T-cell (primary cell): Measurements from ENCODE around the gene CYP2W1. TPM values are rescaled to one million over a fixed set of nuclear protein-coding genes. Genes with fewer than 3 reads are reported as not detected.
A peak's percentile ranks its signal among the peaks of the same experiment; 100 is the strongest.

ENCODE experiments used
- ATAC-seq, 4 experiments: fragments of 200-7000 bp in 3 of 4; fragments of 150-1000 bp in 1 of 4; cut with Tn5 transposase; replicated peaks in 1 of 4; 1 replicate in 3 of 4; 2 replicates in 1 of 4; pipeline ENCODE4 v1.10.0; 2021; ENCODE audit warnings: moderate library complexity in 3 of 4, mild to moderate bottlenecking in 2 of 4, moderate number of reproducible peaks in 1 of 4
- CTCF ChIA-PET, 2 donors: fragments of 300-600 bp; sonication (Branson Sonifier 250); formaldehyde crosslinking; loops; one replicate each; lab custom pipeline; 2022; ENCODE audit warnings: antibody characterized with exemption in 2 of 2; lab: Charles Lee
- POLR2A ChIA-PET, 2 donors: fragments of 300-600 bp; sonication (Branson Sonifier 250); formaldehyde crosslinking; loops; one replicate each; lab custom pipeline; 2022; ENCODE audit warnings: antibody characterized with exemption in 2 of 2; lab: Charles Lee
- DNase-seq, 35 experiments: peaks; one replicate each; pipeline versions ENCODE4 v3.0.0 to v3.0.0-alpha.2; 2013 to 2023
- H3K27ac ChIP-seq: one replicate; pipeline ENCODE4 v1.5.1; 2013; ENCODE audit warnings: low read length
- H3K27me3 ChIP-seq, 2 experiments: replicated peaks in 1 of 2; 1 replicate in 1 of 2; 2 replicates in 1 of 2; pipeline versions ENCODE4 v1.6.1 to v1.7.0; 2013; ENCODE audit warnings: low read length in 1 of 2, mixed read lengths in 1 of 2; ENCODE audit not compliant: control insufficient read depth in 2 of 2, insufficient read depth in 2 of 2; ENCODE audit errors: extremely low read depth in 1 of 2
- H3K36me3 ChIP-seq, 2 donors: 1 replicate in 1 of 2; 2 replicates in 1 of 2; pipeline versions ENCODE4 v1.6.1 to v1.7.0; 2013; ENCODE audit warnings: low read length in 1 of 2; ENCODE audit not compliant: control insufficient read depth in 2 of 2, insufficient read depth in 1 of 2; ENCODE audit errors: extremely low read depth in 1 of 2
- H3K4me1 ChIP-seq, 2 experiments: 1 replicate in 1 of 2; 2 replicates in 1 of 2; pipeline versions ENCODE4 v1.6.1 to v1.7.0; 2013; ENCODE audit warnings: low read length in 2 of 2, mixed read lengths in 1 of 2; ENCODE audit not compliant: insufficient read depth in 2 of 2, control insufficient read depth in 1 of 2; ENCODE audit errors: extremely low read depth in 1 of 2
- H3K4me3 ChIP-seq, 2 donors: 1 replicate in 1 of 2; 2 replicates in 1 of 2; pipeline versions ENCODE4 v1.5.1 to v1.7.0; 2013; ENCODE audit warnings: mild to moderate bottlenecking in 2 of 2, low read length in 1 of 2, moderate library complexity in 1 of 2; ENCODE audit not compliant: control insufficient read depth in 1 of 2; ENCODE audit errors: extremely low read depth in 1 of 2
- H3K9me3 ChIP-seq: 2 replicates; pipeline ENCODE4 v1.7.0; 2013
- H3K27ac Mint-ChIP-seq, 2 donors: one replicate each; pipeline ENCODE4 v1.8.0; 2020 to 2021; ENCODE audit warnings: mild to moderate bottlenecking in 2 of 2, mixed read lengths in 2 of 2
- H3K27me3 Mint-ChIP-seq, 2 donors: one replicate each; pipeline ENCODE4 v1.8.0; 2021 to 2022; ENCODE audit warnings: mixed read lengths in 2 of 2
- H3K36me3 Mint-ChIP-seq: one replicate; pipeline ENCODE4 v1.8.0; 2021; ENCODE audit warnings: mixed read lengths
- H3K4me1 Mint-ChIP-seq, 3 donors: one replicate each; pipeline ENCODE4 v1.8.0; 2020 to 2022; ENCODE audit warnings: mixed read lengths in 3 of 3, mild to moderate bottlenecking in 1 of 3
- H3K4me3 Mint-ChIP-seq, 3 donors: one replicate each; pipeline ENCODE4 v1.8.0; 2020 to 2022; ENCODE audit warnings: mild to moderate bottlenecking in 3 of 3, mixed read lengths in 3 of 3, moderate library complexity in 3 of 3
- H3K9me3 Mint-ChIP-seq, 3 donors: one replicate each; pipeline ENCODE4 v1.8.0; 2020 to 2022; ENCODE audit warnings: mixed read lengths in 3 of 3
- WGBS: methylation state at CpG from one replicate; pipeline ENCODE4 v1.1.5; 2013; ENCODE audit warnings: missing lambda C conversion rate; ENCODE audit not compliant: insufficient coverage; 5-methylcytosine and 5-hydroxymethylcytosine counted together
- total RNA-seq, 35 experiments: library from RNA in 6 of 35; stranded (reverse) in 6 of 35; fragments of 120-200 nt in 1 of 35; gene quantifications; one replicate each; pipeline versions ENCODE4 v1.2.1 to v1.2.4 and lab custom pipeline; 2013 to 2026

CYP2W1 gene
- total RNA-seq, 5 donors from 2014 or later (not counting 1 experiment from before 2014, with no cell fraction given) = 0.19 TPM; not detected in 4

- Mint-ChIP-seq H3K4me3 (no peak overlapping the region), H3K27me3 (no peaks in the 10 kb centered on the region), H3K4me1 (peaks cover 12 to 43% (median 37%) of the 10 kb centered on the region in 3 donors), H3K9me3 (no peaks in the 10 kb centered on the region), H3K36me3 (peaks cover 25% of the 10 kb centered on the region), H3K27ac (no peak overlapping the region)
- Histone ChIP-seq H3K27ac (no peak overlapping the region), H3K4me1 (peaks cover 0 to 15% of the 10 kb centered on the region in 2 experiments), H3K4me3 (no peak overlapping the region), H3K27me3 (no peaks in the 10 kb centered on the region), H3K36me3 (peaks cover 0 to 15% of the 10 kb centered on the region in 2 donors), H3K9me3 (no peaks in the 10 kb centered on the region)
- ChIA-PET CTCF (no interaction called here), POLR2A (no interaction called here)
- WGBS = 98% methylated on average over 17 of the region's 17 CpGs
- ATAC-seq (no peak), DNase-seq (no peak)
Observed at GRCh38 chr7:1022356-1022755, 39.4 kb downstream of the CYP2W1 start.

- H3K9me3 ChIP-seq = no peaks in the 10 kb centered on the region
- H3K27ac ChIP-seq = no peak overlapping the region
- H3K9me3 Mint-ChIP-seq = no peaks in the 10 kb centered on the region
- POLR2A ChIA-PET = no interaction called here
- H3K27ac Mint-ChIP-seq = no peak overlapping the region
- H3K4me1 ChIP-seq = peaks cover 0 to 18% of the 10 kb centered on the region in 2 experiments
- peaks cover 24% of the 10 kb centered on the region for H3K36me3 Mint-ChIP-seq
- H3K36me3 ChIP-seq = peaks cover 0 to 15% of the 10 kb centered on the region in 2 donors
- H3K4me1 Mint-ChIP-seq = peaks cover 11 to 44% (median 37%) of the 10 kb centered on the region in 3 donors
- DNase-seq (peak in 1 of 35 experiments; percentile 35), ATAC-seq (no peak)
- WGBS = 92% methylated on average over 38 of the region's 45 CpGs
- H3K4me3 ChIP-seq = no peak overlapping the region
- H3K4me3 Mint-ChIP-seq = no peak overlapping the region
- CTCF ChIA-PET = no interaction called here
- H3K27me3 Mint-ChIP-seq = no peaks in the 10 kb centered on the region
- no peaks in the 10 kb centered on the region for H3K27me3 ChIP-seq
Observed at GRCh38 chr7:1022801-1023465, 40.0 kb downstream of the CYP2W1 start.

- Histone ChIP-seq H3K9me3 (no peaks in the 10 kb centered on the region), H3K27me3 (no peaks in the 10 kb centered on the region), H3K4me3 (no peak overlapping the region), H3K27ac (no peak overlapping the region), H3K36me3 (peaks cover 0 to 15% of the 10 kb centered on the region in 2 donors), H3K4me1 (peaks cover 0 to 20% of the 10 kb centered on the region in 2 experiments)
- WGBS = 88% methylated on average over 7 of the region's 15 CpGs
- Mint-ChIP-seq H3K27ac (no peak overlapping the region), H3K36me3 (peaks cover 20% of the 10 kb centered on the region), H3K9me3 (no peaks in the 10 kb centered on the region), H3K27me3 (no peaks in the 10 kb centered on the region), H3K4me3 (no peak overlapping the region), H3K4me1 (peaks cover 13 to 43% (median 31%) of the 10 kb centered on the region in 3 donors)
- no peak for ATAC-seq
- ChIA-PET POLR2A (no interaction called here), CTCF (no interaction called here)
- no peak for DNase-seq
Observed at GRCh38 chr7:1024331-1024841, 41.4 kb downstream of the CYP2W1 start.

- no peak overlapping the region for H3K4me3 Mint-ChIP-seq
- no peak for ATAC-seq
- H3K4me1 Mint-ChIP-seq = peaks cover 18 to 48% (median 37%) of the 10 kb centered on the region in 3 donors
- POLR2A ChIA-PET = no interaction called here
- peaks cover 20% of the 10 kb centered on the region for H3K36me3 Mint-ChIP-seq
- CTCF ChIA-PET = no interaction called here
- 96% methylated on average over 17 of the region's 25 CpGs for WGBS
- H3K9me3 Mint-ChIP-seq = no peaks in the 10 kb centered on the region
- Histone ChIP-seq H3K27me3 (no peaks in the 10 kb centered on the region), H3K36me3 (peaks cover 0 to 10% of the 10 kb centered on the region in 2 donors), H3K27ac (no peak overlapping the region), H3K4me3 (no peak overlapping the region), H3K9me3 (no peaks in the 10 kb centered on the region), H3K4me1 (peaks cover 0 to 25% of the 10 kb centered on the region in 2 experiments)
- no peak for DNase-seq
- no peak overlapping the region for H3K27ac Mint-ChIP-seq
- no peaks in the 10 kb centered on the region for H3K27me3 Mint-ChIP-seq
Observed at GRCh38 chr7:1024876-1025742, 42.1 kb downstream of the CYP2W1 start.

GRCh38 chr7:1025743-1026581 is 43.0 kb downstream of the CYP2W1 start:
- Histone ChIP-seq H3K4me3 (no peak overlapping the region), H3K27ac (no peak overlapping the region), H3K27me3 (no peaks in the 10 kb centered on the region), H3K36me3 (peaks cover 0 to 9% of the 10 kb centered on the region in 2 donors), H3K9me3 (no peaks in the 10 kb centered on the region), H3K4me1 (peaks cover 0 to 32% of the 10 kb centered on the region in 2 experiments)
- no peak for DNase-seq
- ChIA-PET POLR2A (no interaction called here), CTCF (no interaction called here)
- Mint-ChIP-seq H3K27me3 (no peaks in the 10 kb centered on the region), H3K27ac (peak overlapping the region in 1 of 2 donors; percentile 31), H3K9me3 (no peaks in the 10 kb centered on the region), H3K36me3 (peaks cover 20% of the 10 kb centered on the region), H3K4me1 (peaks cover 22 to 53% (median 39%) of the 10 kb centered on the region in 3 donors), H3K4me3 (peak overlapping the region; percentile 46 to 71 (median 61))
- no peak for ATAC-seq
- WGBS = 91% methylated on average over 26 of the region's 31 CpGs

- Mint-ChIP-seq H3K4me1 (peaks cover 26 to 54% (median 36%) of the 10 kb centered on the region in 3 donors), H3K27ac (peak overlapping the region; percentile 34 to 36), H3K4me3 (peak overlapping the region; percentile 61 to 75 (median 71)), H3K27me3 (no peaks in the 10 kb centered on the region), H3K9me3 (no peaks in the 10 kb centered on the region), H3K36me3 (peaks cover 14% of the 10 kb centered on the region)
- CTCF ChIA-PET = no interaction called here
- DNase-seq (no peak), ATAC-seq (no peak)
- no peak overlapping the region for H3K27ac ChIP-seq
- 96% methylated on average over 10 of the region's 20 CpGs for WGBS
- no peaks in the 10 kb centered on the region for H3K9me3 ChIP-seq
- peaks cover 0 to 6% of the 10 kb centered on the region in 2 donors for H3K36me3 ChIP-seq
- peaks cover 0 to 32% of the 10 kb centered on the region in 2 experiments for H3K4me1 ChIP-seq
- POLR2A ChIA-PET = no interaction called here
- H3K27me3 ChIP-seq = no peaks in the 10 kb centered on the region
- H3K4me3 ChIP-seq = no peak overlapping the region
Observed at GRCh38 chr7:1026721-1027161, 43.8 kb downstream of the CYP2W1 start.
